K562 (cell line): ENCODE measurements around the gene GPR162. TPM values are rescaled to one million over a fixed set of nuclear protein-coding genes. Genes with fewer than 3 reads are reported as not detected.

Source experiments
- CHD7 ChIP-seq: fragments of 200-600 bp; sonication (generic); IDR thresholded peaks from one replicate; pipeline ENCODE4 v1.6.1; 2012; ENCODE audit warnings: mild to moderate bottlenecking, low read depth, low read length, inconsistent platforms
- ELK1 ChIP-seq: sonication (generic); formaldehyde crosslinking; IDR thresholded peaks from 2 replicates; pipeline ENCODE4 v1.8.1; 2022; ENCODE audit warnings: missing genetic modification reagents
- FOXP1 ChIP-seq: sonication (generic); formaldehyde crosslinking; IDR thresholded peaks from 2 replicates; pipeline ENCODE4 v1.8.0; 2022; ENCODE audit warnings: mild to moderate bottlenecking, missing genetic modification reagents
- NRF1 ChIP-seq, 2 experiments: fragments of 450-650 bp; IDR thresholded peaks in 1 of 2; conservative IDR thresholded peaks in 1 of 2; 2 replicates each; pipeline ENCODE4 v1.6.1; 2014; ENCODE audit warnings: mild to moderate bottlenecking in 2 of 2
- PCBP1 ChIP-seq: fragments of 200-400 bp; formaldehyde crosslinking; IDR thresholded peaks from 2 replicates; pipeline ENCODE4 v1.6.1; 2018; ENCODE audit warnings: mild to moderate bottlenecking, low read depth, low read length; ENCODE audit not compliant: poor library complexity, severe bottlenecking
- SIX5 ChIP-seq, 2 experiments: IDR thresholded peaks; 2 replicates each; pipeline ENCODE4 v1.6.1; 2011; ENCODE audit warnings: low read length in 2 of 2, borderline replicate concordance in 1 of 2, low read depth in 1 of 2, mild to moderate bottlenecking in 1 of 2, moderate library complexity in 1 of 2; ENCODE audit not compliant: insufficient read depth in 1 of 2
- TFAP4 ChIP-seq: sonication (generic); formaldehyde crosslinking; IDR thresholded peaks from 2 replicates; pipeline ENCODE4 v1.8.0; 2022; ENCODE audit warnings: missing genetic modification reagents, mild to moderate bottlenecking, moderate library complexity, borderline replicate concordance
- TFE3 ChIP-seq: fragments of 450-650 bp; formaldehyde crosslinking; IDR thresholded peaks from 2 replicates; pipeline ENCODE4 v1.4.0; 2020; ENCODE audit warnings: mild to moderate bottlenecking, mixed read lengths
- ZBTB2 ChIP-seq: fragments of 450-650 bp; IDR thresholded peaks from 2 replicates; pipeline ENCODE4 v1.6.1; 2016; ENCODE audit warnings: antibody characterized with exemption
- ZKSCAN1 ChIP-seq: fragments of 150-350 bp; IDR thresholded peaks from 2 replicates; pipeline ENCODE4 v1.6.1; 2016; ENCODE audit warnings: low read depth, low read length
- polyA plus RNA-seq, 8 experiments: library from polyadenylated mRNA; depleted of rRNA in 4 of 8; stranded (reverse) in 5 of 8; unstranded in 3 of 8; fragments of >200 nt; fragmentation: Nextera tagmentation in 2 of 8; fragmentation: Illumina TruSeq in 1 of 8; extraction: Ambion mirVana in 2 of 8; extraction: Trizol in 1 of 8; gene quantifications; 2 replicates each; pipeline versions ENCODE4 v1.2.1 to v1.2.3, GENCODE V29; 2011 to 2014; ENCODE audit warnings: inconsistent platforms in 1 of 8, missing spikeins in 1 of 8
- total RNA-seq, 7 experiments: library from RNA; depleted of rRNA in 6 of 7; stranded (reverse); fragments of >200 nt in 6 of 7; fragmentation: Illumina TruSeq in 2 of 7; extraction: Trizol in 2 of 7; gene quantifications; 2 replicates each; pipeline versions ENCODE4 v1.2.1 to v1.2.3, GENCODE V29; 2011 to 2021; ENCODE audit warnings: low replicate concordance in 1 of 7

GPR162 gene
- total and polyA plus RNA-seq, 9 of the 15 experiments (the other 6 are each of a cell fraction or from before 2014, with no cell fraction given): 0.65 to 1.8 (median 1.1) TPM; not detected in 2

- no peak for TF ChIP-seq CHD7
- no peak for TF ChIP-seq TFE3 (CRISPR knock-in tag)
- no peak for TF ChIP-seq ZBTB2
- TF ChIP-seq ZKSCAN1: no peak
- no peak for TF ChIP-seq ELK1
- peak; percentile 35; the same call in 1 of the 2 replicates for TF ChIP-seq TFAP4 (CRISPR knock-in tag)
- no peak for TF ChIP-seq FOXP1 (CRISPR knock-in tag)
- TF ChIP-seq SIX5 (IDR thresholded peaks at IDR 0.05; ENCODE audit: borderline replicate concordance in 1 of 2, insufficient read depth in 1 of 2, low read depth in 1 of 2, low read length in 2 of 2): no peak
- TF ChIP-seq NRF1 (conservative IDR thresholded peaks at IDR 0.05 in 1 of 2, IDR thresholded peaks at IDR 0.05 in 1 of 2): 0 out of 4 replicates have a peak, but pooled peaks have one; percentile 26 to 27
- no peak for TF ChIP-seq PCBP1
Measured at GRCh38 chr12:6827437-6827911, 5.9 kb downstream of the GPR162 start (continued).
